ENCODE data around the gene NOX1. TPM values are rescaled to one million over a fixed set of nuclear protein-coding genes. Genes with fewer than 3 reads are reported as not detected.

The NOX1 gene
- total and polyA plus RNA-seq, 2 of the 13 experiments (the other 11 are each of a cell fraction or from before 2014, with no cell fraction given), result 0.07 TPM; not detected in 1

GRCh38 chrX:100819837-100820666 is 54.1 kb downstream of the NOX1 start, which contains the start of gene CSTF2 (continued):
- TF ChIP-seq ZNF775 (CRISPR knock-in tag; IDR thresholded peaks at IDR 0.05; ENCODE audit: borderline replicate concordance), result no peak
- no peak for TF ChIP-seq EEA1 (CRISPR knock-in tag; IDR thresholded peaks at IDR 0.05; ENCODE audit: borderline replicate concordance)
- no peak for TF ChIP-seq ZNF251 (CRISPR knock-in tag; IDR thresholded peaks at IDR 0.05)
- TF ChIP-seq ZNF326 (CRISPR knock-in tag; IDR thresholded peaks at IDR 0.05; ENCODE audit: borderline replicate concordance), result no peak
- TF ChIP-seq ZNF609 (CRISPR knock-in tag; IDR thresholded peaks at IDR 0.05; ENCODE audit: borderline replicate concordance), result no peak
- TF ChIP-seq FLYWCH1 (CRISPR knock-in tag; IDR thresholded peaks at IDR 0.05), result no peak
- TF ChIP-seq ARID2 (CRISPR knock-in tag; IDR thresholded peaks at IDR 0.05; ENCODE audit: borderline replicate concordance), result 0 out of 2 replicates have a peak, but pooled peaks have one; percentile 57
- TF ChIP-seq NKX3-1 (CRISPR knock-in tag; IDR thresholded peaks at IDR 0.05), result 0 out of 2 replicates have a peak, but pooled peaks have one; percentile 41
- TF ChIP-seq HMG20B (CRISPR knock-in tag; conservative IDR thresholded peaks at IDR 0.05), result no peak
- no peak for TF ChIP-seq ZBTB20 (CRISPR knock-in tag; IDR thresholded peaks at IDR 0.05; ENCODE audit: borderline replicate concordance, low read depth)
- peak; percentile 91 for TF ChIP-seq GATAD1 (CRISPR knock-in tag; IDR thresholded peaks at IDR 0.05)
- no peak for TF ChIP-seq KDM1A (CRISPR knock-in tag; IDR thresholded peaks at IDR 0.05)
- TF ChIP-seq GABPB1 (CRISPR knock-in tag; IDR thresholded peaks at IDR 0.05), result peak; percentile 97
- TF ChIP-seq ZNF101 (CRISPR knock-in tag; IDR thresholded peaks at IDR 0.05; ENCODE audit: borderline replicate concordance, low read depth), result no peak
- TF ChIP-seq ZNF589 (CRISPR knock-in tag; conservative IDR thresholded peaks at IDR 0.05), result no peak
- no peak for TF ChIP-seq EED (CRISPR knock-in tag; IDR thresholded peaks at IDR 0.05)
- 0 out of 2 replicates have a peak, but pooled peaks have one; percentile 37 for TF ChIP-seq ZBTB7B (CRISPR knock-in tag; IDR thresholded peaks at IDR 0.05)
- no peak for TF ChIP-seq AHR (CRISPR knock-in tag; IDR thresholded peaks at IDR 0.05)
- no peak for TF ChIP-seq ZNF550 (CRISPR knock-in tag; IDR thresholded peaks at IDR 0.05; ENCODE audit: borderline replicate concordance)
- TF ChIP-seq ZBTB33 (CRISPR knock-in tag; IDR thresholded peaks at IDR 0.05), result no peak
- TF ChIP-seq IRF1 (CRISPR knock-in tag; IDR thresholded peaks at IDR 0.05; ENCODE audit: low read depth), result no peak
- TF ChIP-seq CHD4 (IDR thresholded peaks at IDR 0.05; ENCODE audit: borderline replicate concordance, low read length), result no peak
